NCI-H774 (cell line): ENCODE data around the gene OR10AD1.
"Not testable (repeated sequence)": the region's sequence is repeated elsewhere in the genome, so short reads cannot be mapped to it uniquely, and the experiment has no call there.

Source experiments
- DNase-seq: peaks from one replicate; lab custom pipeline; 2025; lab: John Stamatoyannopoulos, UW

Gene OR10AD1, protein sequence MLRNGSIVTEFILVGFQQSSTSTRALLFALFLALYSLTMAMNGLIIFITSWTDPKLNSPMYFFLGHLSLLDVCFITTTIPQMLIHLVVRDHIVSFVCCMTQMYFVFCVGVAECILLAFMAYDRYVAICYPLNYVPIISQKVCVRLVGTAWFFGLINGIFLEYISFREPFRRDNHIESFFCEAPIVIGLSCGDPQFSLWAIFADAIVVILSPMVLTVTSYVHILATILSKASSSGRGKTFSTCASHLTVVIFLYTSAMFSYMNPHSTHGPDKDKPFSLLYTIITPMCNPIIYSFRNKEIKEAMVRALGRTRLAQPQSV

DNA sequence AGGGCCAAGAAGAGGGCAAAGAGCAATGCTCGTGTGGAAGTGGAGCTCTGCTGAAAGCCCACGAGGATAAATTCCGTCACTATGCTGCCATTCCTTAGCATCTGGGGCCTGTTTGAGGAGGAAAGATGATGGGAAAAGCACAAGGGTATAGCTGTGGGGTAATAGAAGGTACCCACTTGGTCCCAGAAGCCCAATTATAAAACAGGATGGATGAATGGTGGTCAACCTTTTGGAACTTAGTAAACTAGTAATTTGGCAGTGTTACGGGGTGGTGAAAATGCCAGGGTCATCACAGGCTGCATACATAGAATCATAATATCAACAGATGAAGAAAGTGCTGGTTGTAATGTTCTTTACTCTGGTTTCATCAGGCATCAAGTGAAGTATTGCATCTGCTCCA is at the start of gene OR10AD1:
OR10AD1 (minus strand) TSS at position 101 of the 400 bp plus-strand sequence; CDS start at position 101, 0 bp downstream.
- no peak for DNase-seq

DNA sequence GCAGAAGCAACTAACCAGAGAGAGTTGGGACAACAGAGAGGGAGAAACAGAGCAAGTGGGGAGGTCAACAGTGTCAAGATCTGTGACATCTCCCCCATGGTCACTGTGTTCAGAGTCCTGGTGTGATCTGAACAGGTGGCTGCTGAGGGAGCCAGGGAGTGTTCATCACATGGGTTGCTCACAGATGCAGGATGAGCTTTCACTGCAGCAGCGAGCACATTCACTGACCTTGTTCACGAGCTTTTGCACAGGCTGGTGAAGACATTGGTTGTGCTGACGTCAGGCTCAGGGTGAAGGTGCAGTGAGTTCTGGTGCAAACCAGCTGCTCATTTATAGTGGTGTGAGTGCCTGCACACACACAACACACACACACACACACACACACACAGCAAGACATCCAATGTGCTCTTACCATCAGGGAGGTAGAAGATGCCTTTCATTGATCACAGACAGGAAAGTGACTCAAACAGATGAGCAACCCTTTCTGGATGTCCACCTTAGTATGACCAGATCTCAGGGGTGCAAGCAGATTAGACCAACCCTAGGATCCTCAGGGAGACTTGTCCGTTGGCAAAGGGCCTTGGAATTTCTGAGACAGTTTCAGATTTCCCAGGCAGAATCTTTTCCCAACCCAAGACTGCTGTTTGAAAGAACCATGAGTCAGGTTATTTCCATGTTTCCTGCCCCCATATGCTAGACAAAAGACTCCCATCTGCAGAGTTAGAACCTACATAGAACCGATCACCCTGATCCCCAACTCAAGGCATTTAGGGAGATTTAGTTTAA is 44.3 kb upstream of the OR10AD1 start:
- DNase-seq, result no peak

DNA sequence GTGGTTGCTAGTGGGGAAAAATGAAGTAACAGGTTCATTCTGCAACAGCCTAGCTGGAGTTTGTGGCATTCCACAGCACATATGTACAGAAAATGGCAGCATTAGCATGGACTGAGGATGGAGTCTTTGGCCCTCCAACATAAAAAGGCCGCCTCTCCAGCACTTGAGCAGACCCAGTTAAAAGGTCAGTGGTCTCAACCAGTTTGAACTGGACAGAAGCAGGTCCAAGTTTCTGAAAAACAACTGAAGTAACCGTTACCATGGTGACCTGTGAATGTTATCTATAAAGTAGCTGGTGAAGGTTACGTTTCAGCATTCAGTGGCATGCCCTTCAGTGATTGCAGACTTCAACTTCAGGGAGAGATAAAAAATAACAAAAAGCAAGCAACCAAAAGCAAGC is 34.1 kb upstream of the OR10AD1 start:
- no peak for DNase-seq

DNA sequence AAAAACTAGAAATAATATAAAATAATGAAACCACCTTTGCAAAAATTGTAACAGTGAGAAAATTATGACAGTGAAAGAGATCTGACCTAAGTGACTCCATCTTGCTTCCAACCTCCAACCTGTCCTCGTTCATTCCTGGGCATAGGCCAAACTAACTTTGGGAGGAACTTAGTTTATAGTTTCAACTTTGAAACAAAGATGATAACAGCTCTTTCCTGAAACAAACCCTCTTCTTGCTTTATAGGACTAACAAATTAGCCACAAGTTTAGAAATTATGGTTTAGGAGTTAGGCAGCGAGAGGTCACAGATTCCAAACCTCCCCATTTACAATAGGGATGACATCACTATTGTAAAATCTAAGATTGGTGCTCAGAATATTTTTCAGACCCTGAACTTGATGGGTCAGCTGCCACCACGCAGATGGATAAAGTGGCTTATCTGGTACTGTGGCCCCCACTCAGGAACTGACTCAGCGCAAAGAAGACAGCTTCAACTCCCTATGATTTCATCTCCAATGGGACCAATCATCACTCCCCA is 32.8 kb upstream of the OR10AD1 start:
- no peak for DNase-seq

DNA sequence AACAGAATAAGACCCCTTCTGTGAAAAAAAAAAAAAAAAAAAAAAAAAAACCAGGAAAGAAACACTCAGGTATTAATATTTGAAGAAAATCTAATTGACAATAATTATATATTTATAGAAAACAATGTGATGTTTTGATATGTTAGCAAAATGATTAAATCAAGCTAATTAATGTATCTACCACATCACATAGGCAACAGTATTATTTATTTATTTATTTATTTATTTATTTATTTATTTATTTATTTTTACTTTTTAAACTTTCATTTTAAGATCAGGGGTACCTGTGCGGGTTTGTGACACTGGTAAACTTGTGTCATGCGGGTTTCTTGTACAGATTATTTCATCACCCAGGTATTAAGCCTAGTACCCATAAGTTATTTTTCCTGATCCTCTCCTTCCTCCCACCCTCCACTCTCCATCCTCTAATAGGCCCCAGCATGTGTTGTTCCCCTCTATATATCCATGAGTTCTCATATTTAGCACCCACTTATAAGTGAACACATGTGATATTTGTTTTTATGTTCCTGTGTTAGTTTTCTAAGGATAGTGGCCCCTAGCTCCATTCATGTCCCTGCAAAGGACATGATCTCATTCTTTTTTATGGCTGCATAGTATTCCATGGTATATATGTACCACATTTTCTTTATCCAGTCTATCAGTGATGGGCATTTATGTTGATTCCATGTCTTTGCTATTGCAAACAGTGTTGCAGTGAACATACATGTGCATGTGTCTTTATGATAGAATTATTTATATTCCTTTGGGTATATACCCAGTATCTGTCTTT is 28.3 kb upstream of the OR10AD1 start:
- DNase-seq, result not testable (repeated sequence)

DNA sequence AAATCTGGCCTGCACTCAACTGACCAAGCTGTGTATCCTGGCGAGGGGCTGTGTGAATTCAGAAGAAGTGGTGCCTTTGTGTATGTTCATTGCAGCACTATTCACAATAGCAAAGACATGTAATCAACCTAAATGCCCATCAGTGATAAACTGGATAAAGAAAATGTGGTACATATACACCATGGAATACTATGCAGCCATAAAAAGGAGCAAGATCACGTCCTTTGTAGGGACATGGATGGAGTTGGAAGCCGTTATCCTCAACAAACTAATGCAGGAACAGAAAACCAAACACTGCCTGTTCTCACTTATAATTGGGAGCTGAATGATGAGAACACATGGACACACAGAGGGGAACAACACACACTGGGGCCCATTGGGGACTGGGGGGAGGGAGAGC is 21.4 kb upstream of the OR10AD1 start:
- DNase-seq, result not testable (repeated sequence)

DNA sequence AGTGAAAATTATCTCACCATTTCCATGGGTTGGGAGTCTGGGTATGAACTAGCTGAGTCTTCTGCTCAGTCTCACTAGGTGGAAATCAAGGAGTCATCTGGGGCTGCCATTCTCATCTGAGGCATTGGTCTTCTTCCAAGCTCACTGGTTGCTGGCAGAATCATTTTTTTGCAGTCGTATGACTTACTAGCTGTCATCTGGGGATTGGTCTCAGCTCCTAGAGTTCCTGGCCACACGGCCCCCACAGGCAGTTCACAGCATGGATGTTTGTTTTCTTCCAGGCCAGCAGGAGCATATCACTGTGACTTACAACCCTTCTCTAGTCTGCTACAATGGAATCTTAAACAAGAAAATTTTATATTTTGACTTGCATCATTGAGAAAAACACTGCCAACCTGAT is 18.6 kb upstream of the OR10AD1 start:
- no peak for DNase-seq

DNA sequence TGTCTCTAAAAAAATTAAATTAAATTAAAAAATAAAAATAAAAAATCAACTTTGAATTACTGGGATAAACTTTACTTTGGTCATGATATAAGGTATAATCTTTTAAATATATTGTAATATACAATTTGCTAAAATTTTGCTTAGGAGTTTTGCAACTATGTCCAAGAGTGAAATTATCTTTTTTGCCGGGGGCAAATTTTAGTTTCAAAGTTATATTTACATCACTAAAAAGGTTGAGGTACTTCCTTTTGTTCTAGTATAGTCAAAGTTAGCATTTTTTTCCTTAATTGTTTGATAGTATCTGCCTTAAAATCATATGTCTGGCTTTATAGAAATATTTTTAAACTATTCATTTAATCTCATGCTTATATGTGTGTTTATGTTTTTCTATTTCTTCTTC is 17.6 kb upstream of the OR10AD1 start:
- no peak for DNase-seq

DNA sequence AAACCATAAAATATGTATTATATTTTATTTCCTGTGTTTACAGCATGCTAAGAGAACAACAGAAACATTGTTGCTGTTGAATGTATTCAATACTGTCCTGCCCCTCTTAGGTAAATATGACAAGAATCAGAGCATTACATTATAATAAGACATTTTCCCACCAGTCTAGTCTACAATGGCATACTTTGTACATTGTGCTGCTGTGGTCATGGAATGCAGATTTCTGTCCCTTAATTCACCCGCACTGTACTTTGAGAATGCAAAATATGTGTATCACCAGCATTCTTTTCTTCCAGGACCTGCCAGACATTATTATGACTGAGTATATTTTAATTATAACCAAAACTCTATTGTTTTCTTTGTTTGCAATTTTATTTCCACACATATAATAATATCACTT is 16.5 kb upstream of the OR10AD1 start:
- no peak for DNase-seq

DNA sequence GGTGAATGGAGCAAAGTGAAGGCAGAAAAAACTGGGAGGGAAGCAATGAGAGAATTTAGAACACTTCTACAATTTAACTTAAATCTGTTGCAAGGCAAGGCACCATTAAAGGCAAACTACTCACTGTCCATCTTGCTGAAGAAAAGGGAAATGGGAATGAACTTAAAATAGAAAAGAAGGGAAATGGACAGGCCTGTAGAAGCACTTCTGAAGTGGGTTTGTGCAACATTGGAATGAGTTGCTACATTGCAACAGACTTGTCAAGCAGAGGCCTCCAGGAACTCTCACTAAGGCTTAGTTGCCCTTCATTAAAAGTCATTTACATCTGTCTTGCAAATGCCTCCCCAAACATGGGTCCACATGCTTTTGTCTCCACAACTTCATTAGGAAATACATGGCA is 13.7 kb upstream of the OR10AD1 start:
- no peak for DNase-seq

DNA sequence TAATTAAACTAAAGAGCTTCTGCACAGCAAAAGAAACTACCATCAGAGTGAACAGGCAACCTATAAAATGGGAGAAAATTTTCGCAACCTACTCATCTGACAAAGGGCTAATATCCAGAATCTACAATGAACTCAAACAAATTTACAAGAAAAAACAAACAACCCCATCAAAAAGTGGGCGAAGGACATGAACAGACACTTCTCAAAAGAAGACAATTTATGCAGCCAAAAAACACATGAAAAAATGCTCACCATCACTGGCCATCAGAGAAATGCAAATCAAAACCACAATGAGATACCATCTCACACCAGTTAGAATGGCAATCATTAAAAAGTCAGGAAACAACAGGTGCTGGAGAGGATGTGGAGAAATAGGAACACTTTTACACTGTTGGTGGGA is 6.4 kb upstream of the OR10AD1 start:
- not testable (repeated sequence) for DNase-seq

DNA sequence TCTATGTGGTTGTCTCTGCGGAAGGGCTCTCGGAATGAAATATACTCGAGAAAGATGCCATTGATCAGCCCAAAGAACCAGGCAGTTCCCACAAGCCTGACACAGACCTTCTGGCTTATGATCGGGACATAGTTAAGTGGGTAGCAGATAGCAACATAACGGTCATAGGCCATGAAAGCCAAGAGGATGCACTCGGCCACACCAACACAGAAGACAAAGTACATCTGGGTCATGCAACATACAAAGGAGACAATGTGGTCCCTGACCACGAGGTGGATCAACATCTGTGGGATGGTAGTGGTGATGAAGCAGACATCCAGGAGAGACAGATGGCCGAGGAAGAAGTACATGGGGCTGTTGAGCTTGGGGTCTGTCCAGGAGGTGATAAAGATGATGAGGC is 326 bp downstream of the OR10AD1 start:
- no peak for DNase-seq

DNA sequence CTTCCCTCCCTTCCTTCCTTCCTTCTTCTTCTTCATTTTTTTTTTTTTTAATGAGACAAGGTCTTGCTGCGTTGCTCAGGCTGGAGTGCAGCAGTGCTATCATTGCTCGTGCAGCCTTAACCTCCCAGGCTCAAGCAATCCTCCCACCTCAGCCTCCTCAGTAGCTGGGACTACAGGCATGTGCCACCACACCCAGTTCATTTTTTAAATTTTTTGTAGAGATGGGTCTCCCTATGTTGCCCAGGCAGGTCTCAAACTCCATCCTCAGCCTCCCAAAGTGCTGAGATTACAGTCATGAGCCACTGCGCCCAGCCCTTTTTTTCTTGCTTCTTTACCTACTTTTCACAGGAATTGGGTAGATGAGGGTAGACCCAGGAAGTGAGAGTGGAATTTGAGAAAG is 1.6 kb downstream of the OR10AD1 start:
- DNase-seq, result no peak

DNA sequence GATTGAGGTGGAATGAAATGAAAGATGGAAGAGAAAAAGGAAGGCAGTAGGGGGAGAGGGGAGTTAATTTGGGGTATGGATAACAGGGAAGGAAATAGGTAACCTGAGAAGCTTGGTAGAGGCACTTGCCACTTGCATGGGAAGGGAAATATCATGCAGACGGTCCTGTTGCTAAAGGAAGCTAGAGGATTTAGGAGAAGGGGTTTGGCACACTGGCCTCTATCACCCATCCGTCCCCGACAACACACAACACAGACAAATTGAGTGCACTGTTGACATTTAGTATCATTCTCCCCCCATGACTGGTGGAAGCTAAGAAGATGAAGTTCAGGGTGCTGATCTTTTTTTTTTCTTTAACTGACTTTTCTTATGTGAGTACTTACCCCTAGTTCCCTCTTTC is 2.0 kb downstream of the OR10AD1 start:
- no peak for DNase-seq

DNA sequence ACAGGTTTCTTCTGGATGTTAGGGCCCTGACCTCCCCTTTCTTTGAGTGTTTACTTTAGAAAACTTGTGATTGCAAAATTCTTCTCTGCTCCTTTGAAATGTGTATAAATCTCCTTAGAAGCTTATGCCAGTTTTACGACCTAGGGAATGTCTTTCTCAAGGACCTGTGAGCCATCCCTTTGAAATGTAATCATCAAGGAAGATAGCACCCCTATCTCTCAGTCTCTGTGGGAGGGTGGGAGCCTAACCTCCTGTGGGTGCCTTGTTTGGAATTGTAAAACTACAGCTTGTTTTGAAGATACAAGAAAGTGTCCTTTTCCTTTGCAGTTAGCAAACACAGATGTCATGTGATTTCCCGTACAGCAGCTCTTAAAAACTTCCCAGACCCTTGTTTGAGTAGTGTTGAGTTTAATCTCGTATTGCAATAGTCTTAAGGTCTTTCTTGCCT is 3.3 kb downstream of the OR10AD1 start:
- no peak for DNase-seq

DNA sequence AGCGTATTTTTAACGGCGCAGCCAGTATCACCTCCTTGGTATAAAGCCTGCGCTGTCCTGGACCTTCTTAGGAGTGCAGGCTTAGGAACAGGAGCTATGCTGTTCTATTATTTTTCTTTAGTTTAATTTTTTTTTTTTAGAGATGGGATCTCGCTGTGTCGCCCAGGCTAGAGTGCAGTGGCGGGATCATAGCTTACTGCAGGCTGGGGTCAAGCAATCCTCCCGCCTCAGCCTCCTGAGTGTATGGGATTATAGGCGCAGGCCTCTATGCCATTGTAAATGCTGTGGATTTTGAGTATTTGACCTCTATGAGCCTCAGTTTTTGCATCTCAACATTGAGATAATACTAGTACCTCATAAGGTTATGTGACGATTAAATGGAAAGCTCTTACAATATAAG is 4.1 kb downstream of the OR10AD1 start:
- no peak for DNase-seq

DNA sequence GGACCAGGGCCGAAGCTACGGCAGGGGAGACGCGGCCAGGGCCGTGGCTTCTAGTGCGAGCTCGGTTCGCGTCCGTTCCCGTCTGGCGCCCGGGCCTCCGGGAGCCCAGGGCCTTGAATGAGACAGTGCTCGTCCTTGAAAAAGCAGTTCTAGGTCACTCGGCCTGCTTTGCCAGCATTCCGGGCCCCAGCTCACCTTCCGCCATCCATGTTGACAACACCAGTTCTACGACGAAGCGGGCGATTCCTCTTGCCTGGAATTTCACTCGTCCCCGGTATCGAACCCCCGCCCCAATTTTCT is 4.5 kb downstream of the OR10AD1 start:
- DNase-seq, result no peak

DNA sequence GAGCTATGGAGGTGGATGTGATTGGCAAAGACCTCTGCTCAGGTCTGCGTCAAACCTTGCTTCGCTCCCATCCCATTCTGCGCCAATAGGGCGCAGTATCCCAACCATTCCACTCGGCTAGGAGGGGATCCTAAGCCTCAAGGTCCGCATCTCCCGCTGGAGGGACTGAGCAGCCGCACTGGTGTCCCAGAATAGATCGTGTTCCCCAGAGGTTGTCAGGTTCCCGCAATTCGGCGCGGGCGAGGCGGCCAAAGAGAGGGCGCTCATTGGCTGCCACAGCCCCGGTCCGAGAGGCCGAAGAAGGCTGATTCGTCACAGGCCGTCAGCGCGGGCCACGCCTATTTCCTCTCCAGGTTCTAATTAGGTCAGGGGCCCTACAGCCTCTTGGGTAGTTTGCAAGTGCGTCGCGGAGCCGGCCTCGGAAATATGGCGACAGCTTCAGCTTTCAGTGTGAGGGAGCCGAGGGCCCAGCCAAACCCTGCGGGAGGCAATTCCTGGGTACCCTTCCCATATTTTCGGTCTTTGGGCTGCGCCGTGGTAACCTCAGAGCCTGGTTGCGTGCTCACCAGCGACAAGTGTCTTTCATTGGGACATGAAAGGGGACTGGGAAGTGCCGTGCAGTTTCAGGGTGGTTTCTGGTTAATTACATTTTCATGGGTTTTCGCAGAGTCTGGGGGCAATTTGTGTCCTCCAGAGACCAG is 5.0 kb downstream of the OR10AD1 start:
- DNase-seq, result peak; percentile 99

DNA sequence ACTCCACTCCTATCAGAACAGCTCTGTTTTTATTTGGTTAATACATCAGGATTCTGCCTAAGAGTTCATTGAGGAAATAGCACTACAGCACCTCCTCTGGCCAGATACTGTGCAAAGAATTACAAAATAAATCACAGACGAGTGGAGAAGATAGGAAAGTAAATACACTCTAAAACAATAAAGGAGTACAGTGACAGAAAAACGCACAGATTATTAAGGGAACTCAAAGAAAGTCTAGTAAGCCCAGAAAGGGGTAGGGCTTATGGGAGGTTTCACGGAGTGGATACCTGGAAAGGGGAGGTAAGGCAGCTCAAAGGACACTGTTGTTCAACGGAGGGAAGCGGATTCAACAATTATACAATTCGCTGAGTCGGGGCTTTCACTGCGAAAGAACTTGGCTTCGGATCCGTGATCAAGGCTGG is 5.5 kb downstream of the OR10AD1 start:
- peak; percentile 74 for DNase-seq

DNA sequence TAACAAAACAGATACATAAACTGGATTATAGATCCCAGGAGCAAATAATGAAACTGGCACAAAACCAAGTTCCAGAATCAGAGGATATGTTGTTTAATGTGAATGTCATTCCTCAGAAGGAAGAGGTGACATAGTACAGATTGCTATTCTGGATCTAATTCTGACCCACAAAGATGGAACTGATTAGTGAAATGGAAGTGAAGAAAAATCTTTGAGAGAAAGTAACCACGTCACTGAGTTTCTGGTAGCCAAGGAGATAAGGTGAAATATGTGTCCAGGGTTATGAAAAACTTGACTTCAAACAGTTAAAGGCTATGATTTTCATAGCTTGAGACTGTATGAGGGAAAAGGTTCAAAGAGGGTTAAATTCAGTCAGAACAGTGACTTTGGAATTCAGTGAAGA is 8.3 kb downstream of the OR10AD1 start:
- DNase-seq, result no peak

DNA sequence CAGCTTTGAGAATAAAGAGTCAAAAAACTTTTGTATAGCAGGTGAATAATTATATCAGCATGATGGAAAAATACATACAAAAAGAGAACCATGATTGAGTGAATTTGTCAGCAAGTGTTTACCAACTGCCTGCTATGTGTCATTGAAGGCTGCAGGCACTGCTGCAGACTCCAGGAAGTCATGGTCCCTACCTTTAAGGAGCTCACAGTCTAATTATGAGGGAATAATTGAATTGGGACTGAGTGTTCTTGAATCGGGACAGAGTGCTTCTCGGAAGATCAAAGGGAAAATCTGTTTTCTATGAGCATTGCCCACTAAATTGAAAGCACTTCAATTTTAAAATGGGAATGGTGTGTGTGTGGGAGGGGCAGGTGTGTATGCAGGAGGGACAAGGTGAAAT is 9.5 kb downstream of the OR10AD1 start:
- no peak for DNase-seq

DNA sequence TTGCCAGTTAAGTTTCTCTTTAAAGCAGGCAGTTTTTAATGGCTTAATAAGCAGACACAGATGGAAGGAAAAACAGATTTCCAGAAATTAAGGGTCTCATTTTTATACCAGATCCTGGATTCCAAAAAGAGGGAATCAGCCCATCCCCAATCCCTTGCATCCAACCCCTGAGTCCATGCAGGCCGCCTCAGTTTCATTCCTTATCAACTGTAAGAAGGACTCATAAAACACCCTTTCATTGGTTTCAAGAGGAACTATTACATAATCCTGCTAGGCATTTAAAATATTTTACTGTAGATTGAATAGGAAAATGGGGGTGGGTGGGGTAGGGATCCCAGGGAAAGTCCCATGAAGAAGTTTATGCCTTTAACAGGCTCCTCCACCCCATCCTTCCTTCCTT is 10.2 kb downstream of the OR10AD1 start:
- no peak for DNase-seq
